GM18517 (cell line): ENCODE measurements around the gene TIAM2.
"Not testable (repeated sequence)": the region's sequence is repeated elsewhere in the genome, so short reads cannot be mapped to it uniquely, and the experiment has no call there.

ENCODE experiments used
- ATAC-seq: cut with Tn5 transposase; IDR thresholded peaks from one replicate; pipeline ENCODE4 v1.9.1; 2021; ENCODE audit warnings: mild to moderate bottlenecking, moderate library complexity; ENCODE audit not compliant: unreplicated experiment

Gene TIAM2

DNA sequence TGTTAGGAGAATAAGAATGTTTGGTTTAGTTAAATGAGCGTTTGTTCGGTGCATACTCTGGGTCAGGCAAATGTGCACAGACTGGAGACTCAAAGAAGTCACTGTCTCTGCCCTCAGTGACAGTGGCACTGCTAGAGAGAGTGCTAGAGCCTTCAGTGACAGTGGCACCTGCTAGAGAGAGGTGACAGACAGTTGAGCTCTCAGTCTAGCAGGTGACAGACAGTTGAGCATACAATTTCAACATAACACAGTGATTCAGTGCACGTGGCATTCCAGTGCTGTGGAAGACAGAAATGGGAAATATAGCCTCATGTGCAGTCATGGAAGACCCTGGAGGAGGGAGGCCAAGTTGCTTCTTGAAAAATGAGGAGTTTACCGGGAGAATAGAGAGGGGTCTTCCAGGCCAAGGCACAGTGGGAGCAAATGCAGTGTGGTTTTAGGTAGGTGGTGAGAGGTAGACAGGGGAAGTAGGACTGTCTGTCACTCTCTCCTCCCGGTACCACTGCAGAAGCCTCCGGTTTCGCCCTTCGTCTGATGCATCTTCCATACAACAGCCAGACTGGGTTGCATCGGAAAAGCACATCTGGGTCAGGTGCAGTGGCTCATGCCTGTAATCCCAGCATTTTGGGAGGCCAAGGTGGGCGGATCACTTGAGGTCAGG, 160.8 kb downstream of the TIAM2 start:
- ATAC-seq: no peak

DNA sequence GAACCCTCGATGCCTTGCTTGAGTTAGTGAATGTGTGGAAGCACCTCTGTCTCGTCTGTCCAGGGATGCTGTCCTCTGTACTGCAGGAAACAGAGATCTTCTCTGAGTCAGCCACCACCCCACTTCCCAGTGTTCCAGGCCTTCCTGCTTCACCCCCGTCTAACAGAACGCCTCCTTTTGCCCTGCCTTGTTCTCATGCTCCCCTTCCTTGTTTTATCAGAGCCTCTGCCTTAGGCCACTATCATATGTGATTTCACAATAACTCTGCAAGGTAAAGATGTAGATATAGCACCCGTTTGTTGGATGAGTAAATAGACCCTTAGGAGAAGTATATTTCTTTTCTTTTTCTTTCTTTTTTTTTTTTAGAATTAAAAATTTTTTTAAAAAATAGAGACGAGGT, 162.0 kb downstream of the TIAM2 start:
- no peak for ATAC-seq

DNA sequence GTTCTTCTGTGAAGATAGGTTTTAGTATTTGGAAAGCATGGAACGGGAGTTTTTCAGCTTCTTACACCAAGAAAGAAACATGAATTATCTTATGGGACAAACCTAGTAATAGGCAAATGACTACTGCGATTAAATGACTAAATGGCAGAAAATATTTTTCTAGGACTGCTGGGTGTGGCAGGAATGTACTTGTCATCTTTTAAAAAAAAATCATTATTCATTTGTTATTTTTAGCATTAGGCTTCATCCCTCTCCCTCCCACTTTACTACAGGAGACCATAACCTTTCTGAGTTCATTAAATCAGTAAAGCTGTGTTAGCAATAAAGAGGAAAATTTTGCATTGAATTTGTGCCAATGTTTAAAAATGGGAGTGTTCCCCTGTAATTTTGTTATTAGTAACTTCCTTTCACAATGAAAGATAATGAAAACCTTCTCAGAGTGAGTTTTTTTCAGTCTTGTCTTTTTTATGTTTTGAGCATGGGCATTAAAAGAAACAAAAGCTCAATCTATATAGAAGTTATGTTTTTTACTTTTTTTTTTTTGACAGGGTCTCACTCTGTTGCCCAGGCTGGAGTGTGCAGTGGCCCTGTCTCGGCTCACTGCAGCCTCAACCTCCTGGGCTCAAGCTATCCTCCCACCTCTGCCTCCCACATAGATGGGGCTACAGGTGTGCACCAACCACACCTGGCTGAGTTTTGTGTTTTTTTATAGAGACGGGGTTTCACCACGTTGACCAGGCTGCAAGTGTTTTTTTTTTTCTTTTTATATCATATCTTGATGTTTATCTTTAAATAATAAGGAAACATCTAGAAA, 163.1 kb downstream of the TIAM2 start:
- ATAC-seq: no peak

DNA sequence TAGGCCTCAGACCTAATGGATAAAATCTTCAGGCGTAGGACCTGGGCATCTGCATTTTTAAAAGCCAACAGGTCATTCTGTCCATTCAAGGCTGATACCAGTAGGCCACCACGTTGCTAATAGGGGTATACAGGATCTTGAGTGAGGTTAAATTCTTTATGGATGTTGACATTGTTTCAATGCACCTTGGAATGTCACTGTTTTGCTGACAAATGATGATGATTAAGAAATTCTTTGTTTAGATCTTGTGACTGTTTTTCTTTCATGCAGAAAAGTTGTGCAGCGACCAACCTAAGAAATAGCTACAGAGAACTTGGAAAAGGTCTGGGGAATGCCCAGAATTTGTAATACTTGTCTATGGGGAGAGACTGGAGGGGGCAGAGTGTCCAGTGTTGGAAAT, 167.6 kb downstream of the TIAM2 start:
- ATAC-seq: no peak

DNA sequence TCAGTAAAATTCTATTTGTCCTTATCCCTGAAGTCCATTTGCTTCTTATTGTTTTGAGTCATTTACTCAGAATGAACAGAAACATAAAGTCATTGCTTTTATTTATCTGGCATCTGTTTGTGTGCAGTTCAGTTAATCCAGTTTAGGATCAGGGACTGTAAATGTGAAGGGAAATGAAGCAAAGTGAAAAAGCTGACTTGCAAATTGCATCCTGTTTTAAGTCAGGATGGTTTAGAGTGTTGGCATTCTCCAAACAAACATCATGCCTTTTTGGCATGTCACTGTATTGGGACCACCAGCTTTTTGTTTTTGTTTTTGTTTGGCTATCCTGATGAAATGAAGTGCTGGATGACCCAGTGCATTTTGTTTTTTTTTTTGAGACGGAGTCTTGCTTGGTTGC, 168.5 kb downstream of the TIAM2 start:
- ATAC-seq: no peak

DNA sequence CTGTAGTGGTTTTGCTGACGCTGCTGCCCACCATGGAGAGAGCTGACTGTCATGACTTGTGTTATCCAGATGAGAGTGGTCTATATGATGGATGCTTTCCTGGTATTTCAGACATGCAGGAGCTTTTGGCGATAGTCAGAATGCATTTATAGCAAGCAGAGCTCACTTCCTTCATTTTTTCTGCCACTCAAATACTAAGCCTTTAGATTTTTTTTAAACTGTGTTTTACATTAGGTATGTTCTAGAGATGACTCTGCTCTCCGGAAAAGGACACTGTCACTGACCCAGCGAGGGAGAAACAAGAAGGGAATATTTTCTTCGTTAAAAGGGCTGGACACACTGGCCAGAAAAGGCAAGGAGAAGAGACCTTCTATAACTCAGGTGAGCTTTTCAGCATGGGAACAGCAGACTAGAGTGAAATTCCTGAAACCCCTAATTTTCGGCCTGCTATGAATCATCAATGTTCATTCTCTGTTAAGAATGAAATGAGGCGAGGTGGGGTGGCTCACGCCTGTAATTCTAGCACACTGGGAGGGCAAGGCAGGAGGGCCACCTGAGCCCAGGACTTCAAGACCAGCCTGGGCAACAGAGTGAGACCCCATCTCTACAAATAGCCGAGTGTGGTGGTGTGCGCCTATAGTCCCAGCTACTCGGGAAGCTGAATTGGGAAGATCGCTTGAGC, 170.1 kb downstream of the TIAM2 start:
- ATAC-seq: no peak

DNA sequence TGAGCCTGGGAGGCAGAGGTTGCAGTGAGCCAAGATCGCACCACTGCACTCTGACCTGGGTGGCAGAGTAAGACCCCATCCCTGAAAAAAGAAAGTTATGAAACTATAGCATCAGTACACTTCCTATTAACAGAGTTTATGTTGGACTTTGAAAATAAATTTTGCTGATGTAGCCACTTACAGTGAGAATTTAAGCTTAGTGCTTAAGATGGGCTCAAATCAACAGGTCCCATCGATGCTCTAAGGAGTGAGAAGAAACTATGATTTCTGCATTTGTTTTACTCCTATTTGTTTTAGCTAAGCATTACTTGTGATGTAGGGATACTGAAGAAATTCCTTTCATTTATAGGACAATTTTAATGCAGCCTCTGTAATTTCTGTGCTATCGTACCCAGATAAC, 175.4 kb downstream of the TIAM2 start:
- no peak for ATAC-seq

DNA sequence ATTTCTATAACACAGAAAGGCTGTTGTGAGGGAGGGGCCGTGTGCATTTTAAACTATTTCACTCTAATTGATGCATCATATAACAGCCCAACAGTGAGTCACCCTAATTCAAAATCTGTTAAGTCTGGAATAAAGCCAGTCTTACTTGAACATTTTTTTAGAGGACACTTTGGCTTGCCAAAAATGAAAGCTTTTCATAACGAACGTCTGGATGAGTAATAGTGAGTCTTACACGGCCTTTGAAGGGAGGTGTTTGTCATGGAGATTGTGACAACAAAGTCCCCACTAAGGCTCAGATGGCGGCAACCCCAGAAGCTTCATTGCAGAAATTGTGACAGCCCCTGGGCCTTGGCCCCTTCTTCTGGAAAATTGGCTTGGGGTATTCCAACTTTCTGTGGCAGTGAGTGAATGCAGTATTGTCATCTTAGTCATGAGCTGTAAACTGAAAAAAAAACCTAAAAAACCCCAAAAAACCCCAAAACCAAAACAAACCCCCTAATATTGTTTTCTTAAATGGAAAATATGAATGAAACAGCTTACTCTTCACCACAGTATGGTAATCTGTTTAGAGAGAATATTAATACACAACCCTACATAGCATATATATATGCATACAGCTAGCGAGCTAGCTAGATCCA, 176.1 kb downstream of the TIAM2 start:
- ATAC-seq: peak; percentile 85

DNA sequence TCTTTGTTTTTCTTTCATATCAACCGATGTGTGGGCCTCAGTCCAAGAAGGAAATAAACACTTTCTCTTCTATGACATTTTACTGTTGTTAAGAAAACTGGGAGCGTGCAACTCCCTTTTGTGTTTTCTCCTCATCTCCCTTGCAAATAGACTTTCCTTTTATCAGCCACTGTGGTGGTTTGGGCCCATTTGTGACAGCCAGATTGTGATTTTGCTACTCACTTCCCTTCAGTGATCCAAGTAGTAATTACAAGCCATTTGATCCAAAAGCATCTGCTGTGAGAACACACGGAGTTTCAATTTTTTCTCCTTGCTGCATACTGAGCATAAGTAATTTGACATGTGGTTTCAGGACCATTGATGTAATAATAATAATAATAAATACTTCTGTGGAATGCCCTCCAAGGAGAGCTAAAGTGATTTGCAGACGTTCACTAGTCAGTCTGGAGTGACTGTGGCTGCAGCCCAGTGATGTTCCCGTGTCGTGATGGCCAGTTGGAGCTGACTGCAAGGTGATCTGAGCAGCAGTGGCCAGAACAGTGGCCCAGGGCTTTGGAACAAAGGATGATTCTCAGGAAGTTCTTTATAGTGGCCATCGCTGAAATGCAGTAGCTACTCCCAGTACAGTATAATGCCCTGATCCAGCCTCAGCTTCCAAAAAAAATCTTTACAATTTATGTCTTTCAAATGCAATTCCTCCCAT, 176.8 kb downstream of the TIAM2 start:
- peak; percentile 4 for ATAC-seq

DNA sequence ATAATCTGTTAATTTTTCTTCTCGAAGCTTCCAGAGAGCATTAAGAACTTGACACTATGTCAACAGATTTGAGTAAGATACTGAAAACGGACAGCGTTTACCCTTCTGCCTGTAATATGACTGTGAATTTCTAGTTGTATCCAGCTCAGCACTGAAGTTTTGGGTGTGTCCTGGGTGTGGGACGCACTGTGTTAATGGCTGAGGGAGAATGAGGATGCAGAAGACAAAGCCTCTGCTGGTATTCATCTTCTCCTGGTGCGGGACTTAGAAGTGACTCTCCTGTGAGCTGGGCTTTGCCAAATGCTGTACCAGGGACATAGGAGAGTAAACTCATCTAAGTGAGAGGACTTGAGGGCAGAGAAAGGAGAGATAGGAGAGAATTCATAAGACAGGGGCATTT, 178.4 kb downstream of the TIAM2 start:
- ATAC-seq: no peak

DNA sequence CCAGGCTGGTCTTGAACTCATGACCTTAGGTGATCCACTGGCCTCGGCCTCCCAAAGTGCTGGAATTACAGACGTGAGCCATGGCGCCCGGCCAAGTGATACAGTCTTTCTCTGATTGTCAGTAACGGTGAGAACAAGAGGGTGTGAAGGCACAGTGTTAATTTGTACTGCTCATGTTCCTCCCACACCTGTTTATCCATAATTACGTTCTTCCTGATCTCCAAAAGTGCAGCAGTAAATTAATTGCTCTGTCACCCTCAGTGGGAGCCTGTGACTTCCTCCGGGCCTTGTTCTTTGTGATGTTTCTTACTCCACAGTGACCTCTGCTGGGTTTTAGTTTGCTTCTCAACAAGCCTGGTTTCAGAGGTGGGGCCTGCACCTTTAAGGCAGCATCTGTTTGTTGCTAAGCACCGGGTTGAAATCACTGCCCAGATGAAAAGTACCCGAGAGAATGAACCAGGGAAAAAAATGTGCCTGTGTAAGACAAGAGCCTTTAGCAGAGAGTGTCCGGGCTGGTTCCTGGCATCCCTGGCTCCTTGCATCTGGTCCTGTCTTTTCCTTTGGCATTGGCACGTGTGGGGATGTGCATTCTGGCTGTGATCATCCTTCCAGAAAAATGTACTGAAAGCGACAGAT, 179.6 kb downstream of the TIAM2 start:
- peak; percentile 49 for ATAC-seq

DNA sequence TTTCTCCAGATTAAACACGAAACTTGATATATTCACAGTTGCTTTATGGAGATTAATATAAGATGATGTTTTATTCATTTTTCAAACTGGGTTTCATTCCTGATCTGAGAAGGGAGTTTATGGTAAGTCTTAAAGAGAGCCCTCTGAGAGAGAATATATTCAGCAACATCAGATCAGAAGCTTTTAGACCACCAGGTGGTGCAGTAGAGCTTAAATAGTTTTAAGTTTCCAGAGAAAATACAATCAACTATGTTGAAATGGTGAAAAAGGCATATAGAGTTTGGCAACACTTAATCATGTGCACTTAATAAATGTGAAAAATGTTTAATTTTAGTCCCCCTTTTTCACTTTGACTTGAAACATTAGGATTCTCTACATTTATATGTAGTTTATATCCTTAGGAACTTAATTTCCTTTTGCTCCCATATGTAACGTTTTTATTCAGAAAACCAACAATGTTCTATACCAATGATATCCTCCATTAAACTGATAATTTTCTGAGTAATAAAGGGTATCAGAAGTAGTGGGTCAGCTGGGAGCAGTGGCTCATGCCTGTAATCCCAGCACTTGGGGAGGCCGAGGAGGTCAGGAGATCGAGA, 182.3 kb downstream of the TIAM2 start:
- ATAC-seq: no peak

DNA sequence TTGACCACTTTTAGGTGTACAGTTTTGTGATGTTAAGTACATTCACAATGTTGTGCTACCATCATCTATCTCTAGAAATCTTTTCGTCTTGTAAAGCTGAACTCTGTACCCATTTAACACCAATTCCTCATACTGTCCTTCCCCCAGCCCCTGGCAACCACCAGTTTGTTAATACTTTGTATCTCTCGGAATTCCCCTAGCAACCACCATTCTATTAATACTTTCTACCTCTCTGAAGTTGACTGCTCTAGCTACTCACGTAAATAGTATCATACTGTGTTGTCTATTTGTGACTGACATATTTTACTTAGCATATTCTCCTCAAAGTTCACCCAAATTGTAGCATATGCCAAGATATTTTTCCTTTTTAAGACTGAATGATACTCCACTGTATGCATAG, 186.4 kb downstream of the TIAM2 start:
- peak; percentile 76 for ATAC-seq

DNA sequence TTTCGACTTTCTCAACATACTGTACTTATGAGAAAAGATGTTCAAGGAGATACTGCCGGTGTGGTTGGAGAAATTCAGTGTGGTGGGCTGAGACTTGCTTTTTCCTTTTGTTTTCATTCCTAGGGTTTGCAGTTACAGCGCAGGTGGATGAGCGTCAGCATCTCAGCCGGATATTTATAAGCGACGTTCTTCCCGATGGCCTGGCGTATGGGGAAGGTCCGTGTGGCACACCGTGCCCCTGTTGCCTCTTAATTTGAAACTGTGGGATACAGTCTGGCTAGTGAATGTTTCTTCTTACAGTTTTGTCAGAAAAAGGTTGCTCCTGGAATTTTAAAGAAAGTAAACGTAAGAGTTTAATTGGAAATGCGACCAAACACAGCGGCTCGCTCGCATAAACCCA, 187.0 kb downstream of the TIAM2 start:
- ATAC-seq: no peak

DNA sequence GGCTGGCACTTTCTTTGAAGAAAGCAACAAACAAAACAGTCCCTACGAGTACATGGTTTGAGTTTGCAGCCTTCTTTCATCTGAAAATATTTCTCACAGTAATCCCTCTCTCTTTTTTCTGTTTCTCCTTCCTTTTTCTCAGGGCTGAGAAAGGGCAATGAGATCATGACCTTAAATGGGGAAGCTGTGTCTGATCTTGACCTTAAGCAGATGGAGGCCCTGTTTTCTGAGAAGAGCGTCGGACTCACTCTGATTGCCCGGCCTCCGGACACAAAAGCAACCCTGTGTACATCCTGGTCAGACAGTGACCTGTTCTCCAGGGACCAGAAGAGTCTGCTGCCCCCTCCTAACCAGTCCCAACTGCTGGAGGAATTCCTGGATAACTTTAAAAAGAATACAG, 188.0 kb downstream of the TIAM2 start:
- ATAC-seq: peak; percentile 38

DNA sequence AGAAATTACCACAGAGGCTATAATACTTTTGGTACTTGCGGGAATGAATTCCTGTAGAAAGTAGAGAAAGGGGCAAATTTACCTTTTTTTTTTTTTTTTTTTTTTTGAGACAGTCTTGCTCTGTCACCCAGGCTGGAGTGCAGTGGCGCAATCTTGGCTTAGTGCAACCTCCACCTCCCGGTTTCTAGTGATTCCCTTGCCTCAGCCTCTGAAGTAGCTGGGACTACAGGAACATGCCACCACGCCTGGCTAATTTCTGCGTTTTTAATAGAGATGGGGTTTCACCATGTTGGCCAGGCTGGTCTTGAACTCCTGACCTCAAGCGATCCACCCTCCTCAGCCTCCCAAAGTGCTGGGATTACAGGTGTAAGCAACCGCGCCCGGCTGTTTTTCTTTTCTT, 189.9 kb downstream of the TIAM2 start:
- not testable (repeated sequence) for ATAC-seq

DNA sequence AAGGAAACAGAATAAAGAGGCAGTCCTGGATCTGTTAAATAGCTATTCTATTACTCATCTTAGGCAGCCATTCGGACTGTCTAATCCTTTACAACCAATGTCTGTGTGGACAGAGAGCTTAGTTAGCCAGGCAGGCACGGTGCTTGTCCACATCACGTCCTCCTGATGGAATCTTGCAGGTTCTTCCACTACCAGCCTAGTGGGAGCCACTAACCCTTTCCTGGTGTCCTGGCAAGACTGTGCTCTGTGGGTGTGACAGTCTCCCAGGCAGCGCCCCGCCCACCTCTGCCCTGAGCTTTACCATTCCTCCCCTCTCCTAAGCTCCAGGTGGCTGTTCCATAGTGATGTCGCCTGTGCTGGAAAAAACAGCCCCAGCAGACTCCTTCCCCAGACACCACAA, 190.4 kb downstream of the TIAM2 start:
- ATAC-seq: no peak

DNA sequence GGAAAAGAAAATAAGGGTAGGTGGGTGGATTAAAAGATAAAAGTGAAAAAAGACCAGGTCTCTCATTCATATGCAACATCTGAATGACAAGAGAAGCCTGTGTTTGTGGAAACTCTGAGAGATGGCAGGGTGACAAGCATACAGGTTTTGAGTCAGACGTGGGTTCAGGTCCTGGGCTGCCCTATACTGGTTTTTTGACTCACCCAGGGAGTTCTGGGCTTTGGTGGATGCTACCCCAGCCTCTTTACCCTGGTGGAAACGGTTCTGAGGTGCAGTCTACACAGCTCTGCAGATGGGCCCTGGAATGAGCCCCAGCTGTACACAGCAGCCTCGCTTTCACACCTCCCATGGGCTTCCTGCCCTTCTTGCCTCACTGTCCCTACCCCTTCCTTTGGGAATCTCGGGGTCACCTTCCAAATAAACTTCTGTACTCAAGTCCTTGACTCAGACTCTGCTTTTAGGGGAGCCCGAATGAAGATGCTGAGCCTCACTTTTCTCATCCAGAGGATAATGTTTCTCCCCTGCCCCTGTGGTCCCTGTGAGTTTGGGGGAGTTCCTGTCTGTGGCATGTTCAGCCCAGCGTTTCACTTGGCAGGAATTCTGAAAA, 191.0 kb downstream of the TIAM2 start:
- ATAC-seq: no peak

DNA sequence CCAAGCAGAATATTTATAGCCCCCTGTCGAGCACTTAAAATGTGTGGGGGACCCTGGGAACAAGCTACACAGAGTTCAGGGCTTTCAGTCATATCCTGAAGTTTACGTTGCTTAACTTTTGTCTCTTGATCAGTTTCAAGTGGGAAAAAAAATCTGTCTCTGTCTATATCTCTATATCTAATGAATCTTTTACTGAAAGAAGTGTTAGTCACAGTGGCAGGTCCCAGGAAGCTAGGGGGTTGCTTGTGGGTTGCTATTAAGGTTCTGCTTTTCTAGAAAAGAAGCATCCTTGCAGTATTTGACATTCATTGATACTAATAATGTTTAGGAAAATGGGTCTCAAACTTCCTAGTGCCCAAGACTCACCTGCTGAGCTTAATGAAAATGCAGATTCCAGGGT, 192.0 kb downstream of the TIAM2 start:
- no peak for ATAC-seq
